ACC112 (cell line): ENCODE data around the gene SRCAP.

Experiments
- H2AFZ ChIP-seq: fragments of 200-600 bp; sonication (generic); one replicate; pipeline ENCODE4 v1.6.0; 2017; ENCODE audit warnings: antibody characterized with exemption, low read length; ENCODE audit not compliant: unreplicated experiment
- H3K27ac ChIP-seq: fragments of 200-600 bp; sonication (generic); 2 replicates; pipeline ENCODE4 v1.5.1; 2014; ENCODE audit warnings: low read depth, mild to moderate bottlenecking, antibody characterized with exemption, low read length, moderate library complexity
- H3K27me3 ChIP-seq: fragments of 200-600 bp; sonication (generic); 2 replicates; pipeline ENCODE4 v1.6.1; 2014; ENCODE audit warnings: mild to moderate bottlenecking, antibody characterized with exemption, low read length, moderate library complexity, mixed read lengths; ENCODE audit not compliant: insufficient read depth
- H3K36me3 ChIP-seq: fragments of 200-600 bp; sonication (generic); 2 replicates; pipeline ENCODE4 v1.6.1; 2016; ENCODE audit warnings: mild to moderate bottlenecking, antibody characterized with exemption, low read length, moderate library complexity, mixed read lengths; ENCODE audit not compliant: insufficient read depth
- H3K4me1 ChIP-seq: fragments of 200-600 bp; sonication (generic); one replicate; pipeline ENCODE4 v1.6.1; 2016; ENCODE audit warnings: low read length, mixed read lengths; ENCODE audit not compliant: insufficient read depth, unreplicated experiment, control insufficient read depth
- H3K4me3 ChIP-seq: fragments of 200-600 bp; sonication (generic); 2 replicates; pipeline ENCODE4 v1.5.1; 2014; ENCODE audit warnings: mild to moderate bottlenecking, low read depth, low read length
- H3K79me2 ChIP-seq: fragments of 200-600 bp; sonication (generic); one replicate; pipeline ENCODE4 v1.6.0; 2016; ENCODE audit warnings: low read length; ENCODE audit not compliant: control insufficient read depth, unreplicated experiment, insufficient read depth

The SRCAP gene

DNA sequence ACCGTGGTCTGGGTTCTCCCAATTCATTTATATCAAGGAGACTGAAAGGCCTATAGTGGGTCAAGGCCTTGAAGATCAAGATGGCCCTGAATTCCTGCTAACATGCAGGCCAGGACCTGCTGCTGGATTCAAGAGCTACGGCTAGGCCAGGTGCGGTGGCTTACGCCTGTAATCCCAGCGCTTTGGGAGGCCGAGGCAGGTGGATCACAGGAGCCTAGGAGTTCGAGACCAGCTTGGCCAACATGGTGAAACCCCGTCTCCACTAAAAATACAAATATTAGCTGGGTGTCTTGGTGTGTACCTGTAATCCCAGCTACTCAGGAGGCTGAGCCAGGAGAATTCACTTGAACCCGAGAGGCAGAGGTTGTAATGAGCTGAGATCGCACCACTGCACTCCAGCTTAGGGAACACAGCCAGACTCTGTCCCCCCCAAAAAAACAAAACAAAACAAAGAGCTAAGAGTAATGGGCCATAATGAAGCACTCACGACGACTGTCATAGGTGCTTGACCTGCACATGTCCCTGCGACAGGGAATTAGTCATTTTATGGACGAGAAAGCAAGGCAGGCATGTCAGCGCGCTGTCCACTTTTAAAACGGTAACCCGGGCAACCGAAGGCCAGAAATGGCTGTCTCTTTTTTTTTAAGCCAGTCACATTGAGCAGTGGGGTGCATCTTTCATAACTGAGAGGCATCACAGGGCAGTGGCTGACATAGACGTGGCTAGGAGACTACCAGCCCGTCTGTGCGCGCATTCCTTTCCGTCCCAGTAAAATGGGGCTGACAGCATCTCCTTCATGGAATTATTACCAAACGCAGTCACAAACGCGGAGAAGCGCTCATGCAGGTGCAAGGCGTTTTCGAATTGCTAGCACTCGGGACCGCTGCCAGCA is 41.8 kb upstream of the SRCAP start:
- Histone ChIP-seq H3K36me3 (no peaks in the 10 kb centered on the region; the same call in 1 of the 2 replicates), H3K4me3 (peak overlapping the region; percentile 74), H3K27ac (peak overlapping the region; percentile 46), H2AFZ (peak overlapping the region; percentile 74), H3K27me3 (no peaks in the 10 kb centered on the region), H3K4me1 (peaks cover 22% of the 10 kb centered on the region), H3K79me2 (peaks cover 29% of the 10 kb centered on the region)

DNA sequence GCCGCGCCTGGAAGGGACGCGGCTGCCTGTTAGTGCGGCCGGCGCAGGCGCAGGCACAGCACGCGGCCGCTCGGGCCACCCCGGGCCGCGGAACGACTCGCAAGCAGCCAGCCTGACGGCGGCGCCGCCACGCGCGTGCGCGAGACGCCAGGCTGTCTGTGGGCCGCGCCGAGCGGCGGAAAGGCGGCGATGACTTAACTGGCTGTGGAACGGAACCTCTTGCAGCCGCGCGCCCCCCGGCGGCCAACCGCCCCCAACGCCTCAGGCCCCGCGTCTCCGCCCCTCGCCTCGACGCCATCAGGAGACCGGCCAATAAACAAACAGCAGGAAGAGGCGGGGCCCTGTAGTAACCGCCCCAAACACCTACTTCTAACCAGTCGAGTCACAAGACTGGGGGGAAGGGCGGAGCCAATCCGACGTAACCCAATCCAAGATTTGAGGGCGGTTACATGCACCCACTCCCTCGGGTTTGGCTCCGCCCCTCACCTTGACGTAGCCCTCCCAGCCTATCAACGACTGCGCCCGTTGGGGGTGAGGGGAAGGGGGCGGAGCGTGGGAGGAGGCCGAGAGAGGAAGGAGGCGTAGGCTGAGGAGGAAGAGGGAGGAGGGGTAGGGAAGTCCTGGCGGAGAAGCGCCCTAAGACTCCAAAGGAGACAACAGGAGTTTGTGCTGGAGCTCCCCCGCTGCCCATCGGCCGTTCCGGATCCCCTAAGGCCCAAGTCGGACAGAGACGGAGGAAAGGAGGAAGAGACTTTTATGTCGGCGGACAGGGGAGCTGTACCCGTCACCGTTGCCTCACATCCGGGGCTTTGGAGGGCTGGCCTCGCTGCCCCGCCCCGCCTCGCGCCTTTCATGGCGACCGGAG is 40.9 kb upstream of the SRCAP start, which contains the start of gene FBRS:
TSS of gene FBRS (plus strand) at position 566 of the 865 bp plus-strand sequence. CDS start 1,088 bp downstream, outside the sequence.
- Histone ChIP-seq H3K36me3 (peaks cover 6% of the 10 kb centered on the region; the same call in 1 of the 2 replicates), H3K79me2 (peaks cover 36% of the 10 kb centered on the region), H2AFZ (peak within 1 kb of the TSS; percentile 74), H3K4me1 (peaks cover 20% of the 10 kb centered on the region), H3K4me3 (peak within 1 kb of the TSS; percentile 97), H3K27ac (peak within 1 kb of the TSS; percentile 97), H3K27me3 (no peaks in the 10 kb centered on the region)

DNA sequence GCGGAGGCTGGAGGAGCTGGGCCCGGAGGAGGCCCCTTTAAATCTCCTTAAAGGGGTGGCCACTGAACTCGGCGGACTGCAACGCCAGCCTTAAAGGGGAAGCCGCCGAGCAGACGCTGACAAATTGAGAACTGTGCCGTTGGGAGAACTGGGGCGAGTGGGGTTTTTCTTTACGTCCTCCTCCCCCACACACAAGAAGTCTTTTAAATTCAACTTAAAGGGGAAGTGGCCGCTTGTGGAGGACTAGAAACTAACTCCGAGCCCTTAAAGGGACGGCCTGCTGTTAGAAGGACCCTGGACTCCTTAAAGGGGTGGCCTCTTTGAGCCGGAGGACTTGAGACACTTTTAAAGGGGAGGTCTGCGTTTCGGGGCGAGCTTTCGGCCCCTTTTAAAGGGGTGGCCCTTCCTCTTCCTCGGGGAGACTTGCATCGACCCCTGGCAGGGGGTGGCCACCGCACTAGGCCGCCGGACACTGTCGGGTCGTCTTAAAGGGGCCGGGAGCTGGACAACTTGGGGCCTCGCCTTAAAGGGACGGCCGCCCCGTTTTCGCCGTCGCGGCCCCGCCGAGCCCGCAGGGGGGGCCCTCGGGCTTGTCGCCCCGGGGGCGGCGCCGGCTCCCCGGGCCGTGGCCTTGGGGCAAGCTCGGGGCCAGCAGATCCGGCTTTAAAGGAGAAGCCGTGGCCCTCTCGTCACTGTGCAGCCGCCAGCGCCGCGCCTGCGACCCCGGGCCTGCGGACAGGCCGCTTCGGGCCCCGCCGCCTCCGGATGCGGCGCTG is 40.1 kb upstream of the SRCAP start:
- peaks cover 43% of the 10 kb centered on the region for H3K79me2 ChIP-seq
- peak overlapping the region; percentile 59 for H2AFZ ChIP-seq
- peaks cover 7% of the 10 kb centered on the region; the same call in 1 of the 2 replicates for H3K36me3 ChIP-seq
- peak overlapping the region; percentile 97 for H3K4me3 ChIP-seq
- H3K27ac ChIP-seq = peak overlapping the region; percentile 97
- peaks cover 20% of the 10 kb centered on the region for H3K4me1 ChIP-seq
- H3K27me3 ChIP-seq = no peaks in the 10 kb centered on the region

DNA sequence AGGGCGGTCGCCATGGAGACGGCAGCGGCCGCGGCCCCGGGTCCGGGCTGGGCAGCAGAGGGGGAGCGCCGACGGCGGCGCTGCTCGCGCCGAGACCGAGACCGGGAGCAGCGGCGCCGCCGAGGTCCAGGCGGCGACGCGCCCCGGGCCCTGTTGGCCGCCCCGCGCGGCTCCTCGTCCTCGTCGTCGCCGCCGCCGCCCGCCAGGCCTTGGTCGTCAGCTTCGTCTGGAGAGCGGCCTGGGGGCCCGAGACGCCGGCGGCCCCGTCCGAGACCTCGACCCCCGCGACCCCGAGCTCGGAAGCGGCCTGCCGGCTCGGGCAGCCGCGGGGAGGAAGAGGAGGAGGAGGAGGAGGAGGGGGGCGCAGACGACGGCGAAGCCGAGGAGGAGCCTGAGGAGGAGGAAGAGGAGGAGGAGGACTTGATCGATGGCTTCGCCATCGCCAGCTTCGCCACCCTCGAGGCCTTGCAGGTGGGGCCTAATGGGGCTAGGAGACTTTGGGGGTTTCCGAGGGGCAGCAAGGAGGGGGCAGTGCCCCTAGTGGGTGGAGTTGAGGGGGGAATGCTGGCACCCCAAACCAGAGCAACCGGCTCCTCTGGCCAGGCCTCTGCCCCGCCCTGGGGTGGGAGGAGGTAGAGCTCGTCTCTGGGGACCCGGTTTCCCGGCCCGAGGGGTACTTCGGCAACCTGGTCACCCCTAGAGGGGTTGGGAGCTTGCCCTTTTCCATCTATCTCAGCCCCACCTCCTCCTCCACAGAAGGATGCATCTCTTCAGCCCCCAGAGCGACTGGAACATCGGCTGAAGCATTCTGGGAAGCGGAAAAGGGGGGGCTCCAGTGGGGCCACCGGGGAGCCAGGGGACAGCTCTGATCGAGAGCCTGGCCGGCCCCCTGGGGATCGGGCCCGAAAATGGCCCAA is 39.2 kb upstream of the SRCAP start:
- Histone ChIP-seq H2AFZ (peak overlapping the region; percentile 59), H3K27ac (peak overlapping the region; percentile 97)

DNA sequence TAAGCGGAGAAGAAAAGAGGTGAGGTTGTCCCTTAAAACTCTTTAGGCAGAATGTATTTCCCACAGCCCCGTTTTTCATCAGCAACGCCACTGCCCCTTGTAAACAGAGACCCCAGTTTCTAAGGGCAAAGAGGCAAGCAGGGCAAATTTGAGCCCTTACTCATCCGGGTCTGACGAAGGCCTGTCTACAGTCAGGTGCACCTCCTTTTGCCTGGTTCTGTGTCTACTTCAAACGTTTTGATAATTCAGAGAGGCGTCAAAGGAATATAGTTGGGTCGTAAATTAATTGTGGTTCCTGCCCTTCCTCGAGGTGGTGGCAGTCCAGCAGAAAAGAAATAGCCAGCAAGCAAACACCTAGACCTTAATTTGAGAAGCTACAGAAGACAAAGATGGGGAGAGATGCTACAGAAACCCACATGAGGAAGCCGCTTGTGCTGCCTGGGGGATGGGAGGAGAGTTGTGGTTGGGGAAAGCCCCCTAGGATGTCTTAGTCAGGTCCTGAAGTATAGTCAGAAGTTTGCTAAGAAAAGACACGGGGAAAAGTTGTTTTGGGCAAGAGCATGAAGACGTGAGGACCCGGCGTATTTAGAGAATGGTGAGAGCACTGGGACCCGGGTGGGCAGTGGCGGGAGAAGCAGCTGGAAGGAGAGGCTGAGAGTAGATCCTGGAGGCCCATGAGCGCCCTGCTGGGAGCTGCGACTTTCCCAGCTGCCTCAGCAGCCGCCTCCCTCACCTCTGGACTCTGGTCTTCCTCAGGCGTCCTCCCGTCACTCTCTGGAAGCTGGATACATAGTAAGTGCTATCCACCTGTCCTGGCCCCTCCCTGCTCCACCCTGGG is 38.3 kb upstream of the SRCAP start:
- Histone ChIP-seq H2AFZ (no peak overlapping the region), H3K79me2 (peaks cover 50% of the 10 kb centered on the region), H3K36me3 (peaks cover 10% of the 10 kb centered on the region; the same call in 1 of the 2 replicates), H3K27me3 (no peaks in the 10 kb centered on the region), H3K4me3 (peak overlapping the region; percentile 97), H3K27ac (peak overlapping the region; percentile 97), H3K4me1 (peaks cover 20% of the 10 kb centered on the region)

More for the DNA sequence above, 39.2 kb upstream of the SRCAP start:
- H3K4me3 ChIP-seq = peak overlapping the region; percentile 97
- no peaks in the 10 kb centered on the region for H3K27me3 ChIP-seq
- peaks cover 7% of the 10 kb centered on the region; the same call in 1 of the 2 replicates for H3K36me3 ChIP-seq
- H3K4me1 ChIP-seq = peaks cover 20% of the 10 kb centered on the region
- peaks cover 50% of the 10 kb centered on the region for H3K79me2 ChIP-seq

DNA sequence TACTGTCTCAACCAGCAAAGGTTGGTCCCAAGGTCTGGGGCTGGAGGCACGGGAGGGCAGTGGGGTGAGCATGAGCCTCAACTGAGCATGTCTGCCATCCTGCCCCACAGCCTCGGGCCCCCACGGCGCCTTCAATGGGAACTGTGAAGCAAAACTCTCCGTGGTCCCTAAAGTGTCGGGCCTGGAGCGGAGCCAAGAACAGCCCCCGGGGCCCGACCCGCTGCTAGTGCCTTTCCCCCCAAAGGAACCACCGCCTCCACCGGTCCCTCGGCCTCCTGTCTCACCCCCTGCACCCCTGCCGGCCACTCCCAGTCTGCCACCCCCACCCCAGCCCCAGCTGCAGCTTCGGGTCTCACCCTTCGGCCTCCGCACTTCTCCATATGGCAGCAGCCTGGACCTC is 36.5 kb upstream of the SRCAP start:
- Histone ChIP-seq H3K4me3 (no peak overlapping the region), H3K4me1 (peaks cover 17% of the 10 kb centered on the region), H3K36me3 (peaks cover 10% of the 10 kb centered on the region; the same call in 1 of the 2 replicates), H3K79me2 (peaks cover 50% of the 10 kb centered on the region), H3K27me3 (no peaks in the 10 kb centered on the region), H3K27ac (no peak overlapping the region), H2AFZ (no peak overlapping the region)

DNA sequence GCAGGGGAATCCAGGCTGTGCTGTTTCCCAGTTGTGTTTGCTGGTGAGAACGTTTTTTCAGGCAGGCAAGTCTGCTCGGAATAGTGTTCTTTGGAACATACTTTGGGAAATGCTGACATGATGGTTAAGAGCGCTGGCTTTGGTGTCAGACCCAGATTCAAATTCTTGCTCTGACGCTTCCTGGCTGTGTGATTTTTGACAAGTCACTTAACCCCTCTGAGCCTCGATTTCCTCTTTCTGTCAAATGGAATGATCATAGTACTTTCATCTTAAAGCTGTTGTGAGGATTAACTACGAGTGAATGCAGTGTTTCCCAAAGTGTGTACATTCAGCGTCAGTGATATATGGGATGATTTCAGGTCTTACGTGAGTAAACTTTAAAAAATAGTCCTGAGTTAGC is 35.9 kb upstream of the SRCAP start:
- H3K36me3 ChIP-seq = peaks cover 10% of the 10 kb centered on the region; the same call in 1 of the 2 replicates
- H2AFZ ChIP-seq = no peak overlapping the region
- H3K27me3 ChIP-seq = no peaks in the 10 kb centered on the region
- peaks cover 15% of the 10 kb centered on the region for H3K4me1 ChIP-seq
- peaks cover 50% of the 10 kb centered on the region for H3K79me2 ChIP-seq
- no peak overlapping the region for H3K27ac ChIP-seq
- H3K4me3 ChIP-seq = no peak overlapping the region

DNA sequence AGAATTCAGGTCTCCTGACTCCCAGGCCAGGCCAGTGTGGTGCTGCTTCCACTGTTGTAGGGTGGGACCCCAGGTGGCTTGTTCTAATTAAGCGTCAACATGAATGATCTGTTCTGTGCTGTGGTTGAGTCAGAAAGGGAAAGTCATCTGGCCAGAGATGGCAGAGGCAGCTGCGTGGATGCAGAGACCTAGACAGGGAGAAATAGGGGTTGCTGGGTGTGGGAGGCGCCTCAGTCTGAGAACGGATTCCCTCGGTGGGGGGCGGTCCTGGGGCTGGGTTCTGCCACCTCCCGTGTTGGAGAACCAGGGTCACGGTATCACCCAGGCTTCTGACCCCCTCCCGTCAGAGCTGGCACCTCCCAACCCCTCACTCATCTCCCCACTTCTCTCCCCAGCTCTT is 35.2 kb upstream of the SRCAP start:
- H3K27ac ChIP-seq = no peak overlapping the region
- peaks cover 10% of the 10 kb centered on the region; the same call in 1 of the 2 replicates for H3K36me3 ChIP-seq
- H3K4me1 ChIP-seq = peaks cover 15% of the 10 kb centered on the region
- H3K79me2 ChIP-seq = peaks cover 50% of the 10 kb centered on the region
- H3K4me3 ChIP-seq = no peak overlapping the region
- no peaks in the 10 kb centered on the region for H3K27me3 ChIP-seq
- no peak overlapping the region for H2AFZ ChIP-seq
